CD4-positive, alpha-beta T cell treated with Interleukin-10 for 1 hour (primary cell): ENCODE measurements around the gene CTXND1.

Source experiments
- DNase-seq: peaks from one replicate; pipeline ENCODE4 v3.0.0-alpha.2; 2020

Gene CTXND1

GRCh38 chr15:80251428-80252120 is 439 bp downstream of the CTXND1 start:
- DNase-seq, result no peak

GRCh38 chr15:80250614-80251427 is 1.2 kb downstream of the CTXND1 start:
- no peak for DNase-seq

- DNase-seq, result no peak
Measured at GRCh38 chr15:80249973-80250372, 2.0 kb downstream of the CTXND1 start.

GRCh38 chr15:80247320-80247719 is 4.7 kb downstream of the CTXND1 start:
- no peak for DNase-seq

- no peak for DNase-seq
Measured at GRCh38 chr15:80246425-80246894, 5.6 kb downstream of the CTXND1 start.

- no peak for DNase-seq
Measured at GRCh38 chr15:80242802-80243201, 9.2 kb downstream of the CTXND1 start.

- DNase-seq, result peak; percentile 2
Measured at GRCh38 chr15:80242132-80242769, 9.8 kb downstream of the CTXND1 start.

- DNase-seq, result no peak
Measured at GRCh38 chr15:80241508-80241907, 10.5 kb downstream of the CTXND1 start.

GRCh38 chr15:80240276-80240675 is 11.7 kb downstream of the CTXND1 start:
- no peak for DNase-seq

GRCh38 chr15:80234883-80235282 is 17.1 kb downstream of the CTXND1 start:
- DNase-seq, result peak; percentile 29

- no peak for DNase-seq
Measured at GRCh38 chr15:80233581-80233980, 18.4 kb downstream of the CTXND1 start.

GRCh38 chr15:80231371-80231770 is 20.6 kb downstream of the CTXND1 start:
- no peak for DNase-seq

- DNase-seq, result no peak
Measured at GRCh38 chr15:80228959-80229610, 22.9 kb downstream of the CTXND1 start.

- no peak for DNase-seq
Measured at GRCh38 chr15:80219955-80220354, 32.1 kb downstream of the CTXND1 start.

GRCh38 chr15:80217327-80217900 is 34.6 kb downstream of the CTXND1 start:
- no peak for DNase-seq

- DNase-seq, result no peak
Measured at GRCh38 chr15:80216911-80217310, 35.1 kb downstream of the CTXND1 start.

GRCh38 chr15:80216141-80216540 is 35.9 kb downstream of the CTXND1 start:
- no peak for DNase-seq

GRCh38 chr15:80214910-80215309 is 37.1 kb downstream of the CTXND1 start:
- DNase-seq, result no peak

- no peak for DNase-seq
Measured at GRCh38 chr15:80211976-80212375, 40.0 kb downstream of the CTXND1 start.

- no peak for DNase-seq
Measured at GRCh38 chr15:80210611-80211573, 41.1 kb downstream of the CTXND1 start.
